Loucy (cell line): ENCODE measurements around the gene DLGAP4.

Source experiments
- CTCF ChIP-seq: fragments of 200-600 bp; sonication (generic); conservative IDR thresholded peaks from 2 replicates; pipeline ENCODE4 v1.5.1; 2014; ENCODE audit warnings: mild to moderate bottlenecking, antibody characterized with exemption, low read length
- EZH2phosphoT487 ChIP-seq: fragments of 200-600 bp; IDR thresholded peaks from 2 replicates; pipeline ENCODE4 v1.6.1; 2018; ENCODE audit warnings: antibody characterized with exemption, mild to moderate bottlenecking, moderate library complexity, borderline replicate concordance

DNA sequence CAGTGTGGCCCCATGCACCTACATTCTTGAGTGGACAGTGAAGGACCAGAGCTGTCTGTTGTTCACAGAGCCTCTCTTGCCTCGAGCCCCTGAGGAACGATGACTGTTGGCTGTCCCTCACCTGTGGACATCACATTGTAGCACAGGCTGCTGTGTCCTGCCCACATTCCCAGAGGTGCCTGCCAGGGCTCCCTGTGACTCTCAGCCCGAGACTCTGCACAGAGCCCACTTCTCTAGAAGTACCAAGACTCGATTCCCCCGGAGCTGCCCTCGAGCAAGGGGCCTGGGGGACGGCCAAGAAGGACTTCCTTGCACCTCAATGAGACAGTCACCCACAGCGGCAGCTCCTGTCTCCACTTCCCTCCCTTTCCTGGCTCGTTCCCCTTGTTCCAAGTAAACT is 28.6 kb upstream of the DLGAP4 start:
- TF ChIP-seq CTCF, result no peak
- no peak for TF ChIP-seq EZH2phosphoT487
